Spleen (tissue), 7 donors: Measurements from ENCODE around the gene ARL4A.

Experiments used
- POLR2AphosphoS5 ChIP-seq, 3 donors: sonication (generic); formaldehyde crosslinking; IDR thresholded peaks; one replicate each; pipeline ENCODE4 v1.5.1; 2017; ENCODE audit warnings: antibody characterized with exemption in 3 of 3
- TF ChIP-seq, protein P1 (sequence below), 11 experiments: fragments of 200-600 bp in 7 of 11; fragments of 450-650 bp in 4 of 11; sonication (generic) in 4 of 11; IDR thresholded peaks in 8 of 11; conservative IDR thresholded peaks in 3 of 11; 1 replicate in 7 of 11; 2 replicates in 4 of 11; pipeline versions ENCODE4 v1.4.0 to v1.8.0; 2016 to 2021; ENCODE audit warnings: antibody characterized with exemption in 11 of 11, inconsistent platforms in 4 of 11, mild to moderate bottlenecking in 1 of 11
- donor health status: DM: no; HTN: no; CAD: no; lungs with moderate emphysema.
- donor health status: DM: no; HTN: no; CAD: no.
- donor health status: DM: no; HTN: no; CAD: no.

DNA sequence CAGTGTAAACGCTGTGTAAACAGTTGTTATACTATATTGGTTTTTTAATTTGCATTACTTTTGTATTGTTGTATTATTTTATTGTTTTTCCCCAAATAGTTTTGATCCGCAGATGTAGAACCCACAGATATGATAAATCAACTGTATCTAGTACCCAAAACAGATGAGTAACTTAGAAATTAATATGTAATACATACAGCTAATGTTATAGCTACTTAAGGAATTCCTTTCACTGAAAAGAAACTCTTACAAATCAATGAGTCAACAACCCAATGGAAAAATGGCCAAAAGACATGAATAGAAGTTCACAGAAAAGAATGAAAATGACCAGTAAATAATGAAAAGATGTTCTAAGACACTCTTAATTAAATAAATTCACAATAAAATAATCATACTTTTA is 32.3 kb upstream of the ARL4A start:
- TF ChIP-seq, protein P1, sequence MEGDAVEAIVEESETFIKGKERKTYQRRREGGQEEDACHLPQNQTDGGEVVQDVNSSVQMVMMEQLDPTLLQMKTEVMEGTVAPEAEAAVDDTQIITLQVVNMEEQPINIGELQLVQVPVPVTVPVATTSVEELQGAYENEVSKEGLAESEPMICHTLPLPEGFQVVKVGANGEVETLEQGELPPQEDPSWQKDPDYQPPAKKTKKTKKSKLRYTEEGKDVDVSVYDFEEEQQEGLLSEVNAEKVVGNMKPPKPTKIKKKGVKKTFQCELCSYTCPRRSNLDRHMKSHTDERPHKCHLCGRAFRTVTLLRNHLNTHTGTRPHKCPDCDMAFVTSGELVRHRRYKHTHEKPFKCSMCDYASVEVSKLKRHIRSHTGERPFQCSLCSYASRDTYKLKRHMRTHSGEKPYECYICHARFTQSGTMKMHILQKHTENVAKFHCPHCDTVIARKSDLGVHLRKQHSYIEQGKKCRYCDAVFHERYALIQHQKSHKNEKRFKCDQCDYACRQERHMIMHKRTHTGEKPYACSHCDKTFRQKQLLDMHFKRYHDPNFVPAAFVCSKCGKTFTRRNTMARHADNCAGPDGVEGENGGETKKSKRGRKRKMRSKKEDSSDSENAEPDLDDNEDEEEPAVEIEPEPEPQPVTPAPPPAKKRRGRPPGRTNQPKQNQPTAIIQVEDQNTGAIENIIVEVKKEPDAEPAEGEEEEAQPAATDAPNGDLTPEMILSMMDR (IDR thresholded peaks at IDR 0.05 in 8 of 11, conservative IDR thresholded peaks at IDR 0.05 in 3 of 11), result no peak
- TF ChIP-seq POLR2AphosphoS5 (IDR thresholded peaks at IDR 0.05), result no peak
